EH (cell line): ENCODE data around the gene LCA5.
"Not testable (repeated sequence)": the region's sequence is repeated elsewhere in the genome, so short reads cannot be mapped to it uniquely, and the experiment has no call there.

Experiments used
- DNase-seq: peaks from one replicate; pipeline ENCODE4 v3.0.0-alpha.2; 2015; ENCODE audit warnings: low read depth

LCA5 gene

GRCh38 chr6:79467716-79468115 lies 69.5 kb downstream of the LCA5 start:
- peak; percentile 47 for DNase-seq

GRCh38 chr6:79466207-79466834 lies 70.9 kb downstream of the LCA5 start:
- peak; percentile 26 for DNase-seq

GRCh38 chr6:79465381-79465780 lies 71.8 kb downstream of the LCA5 start:
- no peak for DNase-seq

- DNase-seq, result no peak
These were observed 73.6 kb downstream of the LCA5 start for GRCh38 chr6:79463621-79464050.

- no peak for DNase-seq
These were observed 76.0 kb downstream of the LCA5 start for GRCh38 chr6:79461205-79461604.

- DNase-seq, result no peak
These were observed 81.8 kb downstream of the LCA5 start for GRCh38 chr6:79455446-79455845.

GRCh38 chr6:79453558-79454042 lies 83.6 kb downstream of the LCA5 start:
- DNase-seq, result no peak

GRCh38 chr6:79450984-79451383 lies 86.2 kb downstream of the LCA5 start:
- no peak for DNase-seq

- DNase-seq, result no peak
These were observed 91.2 kb downstream of the LCA5 start for GRCh38 chr6:79446006-79446405.

- DNase-seq, result not testable (repeated sequence)
These were observed 93.4 kb downstream of the LCA5 start for GRCh38 chr6:79443876-79444275.

GRCh38 chr6:79441192-79441591 lies 96.0 kb downstream of the LCA5 start:
- no peak for DNase-seq

- DNase-seq, result no peak
These were observed 96.6 kb downstream of the LCA5 start for GRCh38 chr6:79440598-79440997.

- no peak for DNase-seq
These were observed 99.2 kb downstream of the LCA5 start for GRCh38 chr6:79438030-79438429.

- DNase-seq, result peak; percentile 6
These were observed 101.0 kb downstream of the LCA5 start for GRCh38 chr6:79436241-79436640.

- DNase-seq, result no peak
These were observed 101.5 kb downstream of the LCA5 start for GRCh38 chr6:79435746-79436145.
